ENCODE results near the gene DCLRE1B.

DCLRE1B gene

GRCh38 chr1:113901191-113901590 is 3.9 kb upstream of the DCLRE1B start:
- H3K9ac ChIP-seq (ENCODE audit: low read length), result no peak overlapping the region
- H3K9me3 ChIP-seq (ENCODE audit: insufficient read depth, low read length), result no peaks in the 10 kb centered on the region
- H3K27me3 ChIP-seq (ENCODE audit: low read length), result no peaks in the 10 kb centered on the region
- TF ChIP-seq CTCF (IDR thresholded peaks at IDR 0.05; ENCODE audit: insufficient read depth, low read length, poor library complexity, severe bottlenecking) (no peak), EZH2phosphoT487 (conservative IDR thresholded peaks at IDR 0.05; ENCODE audit: low read length) (no peak)
- H4K20me1 ChIP-seq (ENCODE audit: low read depth, low read length), result no peaks in the 10 kb centered on the region
- H3F3A ChIP-seq (ENCODE audit: insufficient read depth), result no peaks in the 10 kb centered on the region
- H3K4me2 ChIP-seq (ENCODE audit: low read depth, low read length, poor library complexity, severe bottlenecking), result no peak overlapping the region
- H3K27ac ChIP-seq (ENCODE audit: low read depth, low read length), result no peak overlapping the region
- H3K36me3 ChIP-seq (ENCODE audit: low read length), result peaks cover 13% of the 10 kb centered on the region
- no peaks in the 10 kb centered on the region for H3K9me2 ChIP-seq (replicated peaks; ENCODE audit: insufficient read depth, low read length)
- H2AFZ ChIP-seq (ENCODE audit: low read depth, low read length, severe bottlenecking), result no peak overlapping the region
- peaks cover 31% of the 10 kb centered on the region for H3K79me2 ChIP-seq (ENCODE audit: insufficient read depth, low read length)
- H3K4me3 ChIP-seq (ENCODE audit: insufficient read depth, low read length, poor library complexity, severe bottlenecking), result no peak overlapping the region

- Histone ChIP-seq H3F3A (ENCODE audit: insufficient read depth) (no peaks in the 10 kb centered on the region), H3K27me3 (ENCODE audit: low read length) (no peaks in the 10 kb centered on the region), H2AFZ (ENCODE audit: low read depth, low read length, severe bottlenecking) (peak overlapping the region; percentile 67), H3K9ac (ENCODE audit: low read length) (peak overlapping the region; percentile 89), H3K27ac (ENCODE audit: low read depth, low read length) (peak overlapping the region; percentile 78), H3K4me2 (ENCODE audit: low read depth, low read length, poor library complexity, severe bottlenecking) (peak overlapping the region; percentile 68), H3K79me2 (ENCODE audit: insufficient read depth, low read length) (peaks cover 38% of the 10 kb centered on the region), H3K9me2 (replicated peaks; ENCODE audit: insufficient read depth, low read length) (no peaks in the 10 kb centered on the region), H3K36me3 (ENCODE audit: low read length) (peaks cover under 1% of the 10 kb centered on the region; the same call in 1 of the 2 replicates), H4K20me1 (ENCODE audit: low read depth, low read length) (no peaks in the 10 kb centered on the region), H3K9me3 (ENCODE audit: insufficient read depth, low read length) (no peaks in the 10 kb centered on the region), H3K4me3 (ENCODE audit: insufficient read depth, low read length, poor library complexity, severe bottlenecking) (peak overlapping the region; percentile 94)
- TF ChIP-seq CTCF (IDR thresholded peaks at IDR 0.05; ENCODE audit: insufficient read depth, low read length, poor library complexity, severe bottlenecking) (no peak), EZH2phosphoT487 (conservative IDR thresholded peaks at IDR 0.05; ENCODE audit: low read length) (no peak)
These were observed 1.4 kb upstream of the DCLRE1B start for GRCh38 chr1:113903501-113904292.

- Histone ChIP-seq H3K9me2 (replicated peaks; ENCODE audit: insufficient read depth, low read length) (no peaks in the 10 kb centered on the region), H2AFZ (ENCODE audit: low read depth, low read length, severe bottlenecking) (peak overlapping the region; percentile 67), H3K4me3 (ENCODE audit: insufficient read depth, low read length, poor library complexity, severe bottlenecking) (peak overlapping the region; percentile 94), H3K27ac (ENCODE audit: low read depth, low read length) (peak overlapping the region; percentile 78), H3K4me2 (ENCODE audit: low read depth, low read length, poor library complexity, severe bottlenecking) (peak overlapping the region; percentile 68), H3K9ac (ENCODE audit: low read length) (peak overlapping the region; percentile 89), H3F3A (ENCODE audit: insufficient read depth) (no peaks in the 10 kb centered on the region), H4K20me1 (ENCODE audit: low read depth, low read length) (no peaks in the 10 kb centered on the region), H3K9me3 (ENCODE audit: insufficient read depth, low read length) (no peaks in the 10 kb centered on the region), H3K36me3 (ENCODE audit: low read length) (peaks cover 6% of the 10 kb centered on the region; the same call in 1 of the 2 replicates), H3K27me3 (ENCODE audit: low read length) (no peaks in the 10 kb centered on the region), H3K79me2 (ENCODE audit: insufficient read depth, low read length) (peaks cover 38% of the 10 kb centered on the region)
- TF ChIP-seq CTCF (IDR thresholded peaks at IDR 0.05; ENCODE audit: insufficient read depth, low read length, poor library complexity, severe bottlenecking) (no peak), EZH2phosphoT487 (conservative IDR thresholded peaks at IDR 0.05; ENCODE audit: low read length) (no peak)
These were observed 843 bp upstream of the DCLRE1B start for GRCh38 chr1:113904293-113904673.
